Progenitor cell of endocrine pancreas (in vitro differentiated cells): ENCODE measurements around the gene LYPD4. TPM values are rescaled to one million over a fixed set of nuclear protein-coding genes. Genes with fewer than 3 reads are reported as not detected.

ENCODE experiments used
- DNase-seq: peaks from one replicate; pipeline ENCODE4 v3.0.0; 2021; ENCODE audit warnings: low spot score; ENCODE audit not compliant: unreplicated experiment
- H3K27ac Mint-ChIP-seq: 2 replicates; pipeline ENCODE4 v1.8.0; 2021; ENCODE audit warnings: mild to moderate bottlenecking, moderate library complexity, mixed read lengths
- H3K27me3 Mint-ChIP-seq: 2 replicates; pipeline ENCODE4 v1.8.0; 2021; ENCODE audit warnings: mixed read lengths
- H3K36me3 Mint-ChIP-seq: 2 replicates; pipeline ENCODE4 v1.8.0; 2022; ENCODE audit warnings: mixed read lengths; ENCODE audit not compliant: insufficient read depth
- H3K4me1 Mint-ChIP-seq: 2 replicates; pipeline ENCODE4 v1.8.0; 2021; ENCODE audit warnings: low read depth, mixed read lengths
- H3K4me3 Mint-ChIP-seq: 2 replicates; pipeline ENCODE4 v1.8.0; 2021; ENCODE audit warnings: low read depth, mild to moderate bottlenecking, moderate library complexity, mixed read lengths
- H3K9me3 Mint-ChIP-seq: 2 replicates; pipeline ENCODE4 v1.8.0; 2021; ENCODE audit warnings: low read depth, mixed read lengths
- CTCF ChIP-seq: fragments of 200-600 bp; sonication (generic); IDR thresholded peaks from one replicate; pipeline ENCODE4 v1.5.0; 2021; ENCODE audit warnings: antibody characterized with exemption, mild to moderate bottlenecking; ENCODE audit not compliant: unreplicated experiment
- total RNA-seq: library from RNA; stranded (reverse); gene quantifications from 2 replicates; pipeline ENCODE4 v1.2.1, GENCODE V29; 2021

Gene LYPD4
- total RNA-seq, 1 donor from 2014 or later, result not detected

- peak overlapping the region; percentile 49 for H3K27ac Mint-ChIP-seq
Observed at GRCh38 chr19:41871573-41872383, 27.3 kb upstream of the LYPD4 start.

GRCh38 chr19:41870401-41870873 lies 26.0 kb upstream of the LYPD4 start:
- no peak for TF ChIP-seq CTCF
- Mint-ChIP-seq H3K36me3 (peaks cover 21% of the 10 kb centered on the region), H3K9me3 (no peaks in the 10 kb centered on the region), H3K27me3 (no peaks in the 10 kb centered on the region), H3K4me1 (peaks cover 26% of the 10 kb centered on the region), H3K27ac (no peak overlapping the region), H3K4me3 (no peak overlapping the region)
- DNase-seq, result no peak

More at GRCh38 chr19:41871573-41872383, 27.3 kb upstream of the LYPD4 start:
- DNase-seq, result no peak
- Mint-ChIP-seq H3K4me1 (peaks cover 26% of the 10 kb centered on the region), H3K27me3 (peaks cover 3% of the 10 kb centered on the region), H3K36me3 (peaks cover 17% of the 10 kb centered on the region), H3K4me3 (no peak overlapping the region), H3K9me3 (no peaks in the 10 kb centered on the region)
- TF ChIP-seq CTCF, result no peak

GRCh38 chr19:41869374-41869955 lies 25.0 kb upstream of the LYPD4 start:
- H3K4me3 Mint-ChIP-seq, result peak overlapping the region; percentile 20
- TF ChIP-seq CTCF, result no peak

GRCh38 chr19:41868989-41869300 lies 24.5 kb upstream of the LYPD4 start:
- Mint-ChIP-seq H3K27ac (peak overlapping the region; percentile 91), H3K27me3 (no peaks in the 10 kb centered on the region), H3K9me3 (no peaks in the 10 kb centered on the region), H3K4me3 (peak overlapping the region; percentile 20), H3K4me1 (peaks cover 28% of the 10 kb centered on the region), H3K36me3 (peaks cover 30% of the 10 kb centered on the region)
- TF ChIP-seq CTCF, result no peak
- DNase-seq, result no peak

More at GRCh38 chr19:41869374-41869955, 25.0 kb upstream of the LYPD4 start:
- H3K36me3 Mint-ChIP-seq, result peaks cover 26% of the 10 kb centered on the region
- no peaks in the 10 kb centered on the region for H3K27me3 Mint-ChIP-seq
- DNase-seq, result no peak
- H3K27ac Mint-ChIP-seq, result peak overlapping the region; percentile 95
- H3K4me1 Mint-ChIP-seq, result peaks cover 26% of the 10 kb centered on the region
- no peaks in the 10 kb centered on the region for H3K9me3 Mint-ChIP-seq

- DNase-seq, result no peak
- Mint-ChIP-seq H3K4me1 (peaks cover 31% of the 10 kb centered on the region), H3K36me3 (peaks cover 34% of the 10 kb centered on the region)
Observed at GRCh38 chr19:41868120-41868988, 23.9 kb upstream of the LYPD4 start.

More at GRCh38 chr19:41868120-41868988, 23.9 kb upstream of the LYPD4 start:
- Mint-ChIP-seq H3K4me3 (no peak overlapping the region), H3K9me3 (no peaks in the 10 kb centered on the region), H3K27me3 (no peaks in the 10 kb centered on the region), H3K27ac (peak overlapping the region; percentile 91)
- no peak for TF ChIP-seq CTCF
